Smooth muscle cell of the brain vasculature (primary cell): ENCODE data around the gene GRM4.

ENCODE experiments used
- DNase-seq: peaks from one replicate; pipeline ENCODE4 v3.0.0-alpha.2; 2012; ENCODE audit warnings: low read depth, low spot score

GRM4 gene

DNA sequence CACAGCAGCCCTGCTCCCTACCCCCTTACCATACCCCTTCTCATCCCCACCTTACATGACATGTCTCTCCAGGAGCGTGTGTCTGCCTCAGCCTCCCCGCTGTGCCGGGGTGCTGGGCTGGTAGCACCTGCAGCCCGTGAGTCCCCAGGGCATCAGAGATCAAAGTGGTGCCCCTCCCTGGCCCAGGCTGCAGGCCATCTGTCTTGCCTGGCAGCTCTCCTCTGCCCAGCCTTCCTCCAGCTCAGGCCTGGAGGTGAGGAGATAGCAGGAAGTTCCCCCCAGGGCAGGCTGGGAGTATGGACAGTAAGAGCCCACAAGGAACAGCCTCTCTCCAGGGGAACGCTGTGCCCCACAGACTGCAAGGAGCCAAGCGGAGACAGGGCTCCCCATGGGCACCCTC is 35.3 kb downstream of the GRM4 start:
- no peak for DNase-seq

DNA sequence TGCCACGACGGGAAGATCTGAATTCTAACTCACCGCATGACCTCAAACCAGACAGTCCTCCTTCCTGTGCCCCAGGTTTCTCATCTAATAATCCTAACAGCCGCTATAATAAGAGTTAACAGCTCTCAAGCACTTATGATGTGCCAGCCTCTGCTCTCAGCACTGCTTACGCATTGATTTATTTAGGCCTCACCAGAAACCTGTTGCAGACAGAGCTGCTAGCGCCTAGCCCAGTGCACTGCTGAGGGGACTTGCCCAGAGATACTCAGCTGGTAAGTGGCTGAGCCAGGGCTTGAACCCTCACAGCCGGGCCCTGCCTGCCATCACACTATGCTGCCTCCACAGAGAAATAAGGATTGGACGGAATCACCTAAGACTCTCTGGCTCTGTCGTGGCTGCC is 37.7 kb downstream of the GRM4 start:
- DNase-seq, result no peak

DNA sequence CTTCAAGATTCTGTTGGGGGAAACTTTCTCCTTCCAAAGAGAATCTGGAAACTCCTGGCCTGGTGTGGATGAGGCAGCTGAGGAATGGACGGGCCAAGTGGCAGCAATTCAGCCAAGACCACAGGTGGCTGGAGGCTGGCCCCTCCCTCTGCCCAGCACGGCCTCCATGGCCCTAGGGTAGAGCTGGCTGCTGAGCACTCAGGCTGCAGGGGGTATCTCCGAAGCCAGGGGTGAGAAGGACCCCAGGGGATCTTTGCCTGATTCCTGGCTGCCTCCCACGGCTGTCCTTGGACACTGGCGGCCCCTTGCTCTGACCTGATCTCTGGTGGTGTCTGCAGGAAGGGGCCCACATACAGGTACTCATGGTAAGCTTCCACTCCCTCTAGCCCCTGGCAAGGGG is 39.0 kb downstream of the GRM4 start:
- DNase-seq, result no peak

DNA sequence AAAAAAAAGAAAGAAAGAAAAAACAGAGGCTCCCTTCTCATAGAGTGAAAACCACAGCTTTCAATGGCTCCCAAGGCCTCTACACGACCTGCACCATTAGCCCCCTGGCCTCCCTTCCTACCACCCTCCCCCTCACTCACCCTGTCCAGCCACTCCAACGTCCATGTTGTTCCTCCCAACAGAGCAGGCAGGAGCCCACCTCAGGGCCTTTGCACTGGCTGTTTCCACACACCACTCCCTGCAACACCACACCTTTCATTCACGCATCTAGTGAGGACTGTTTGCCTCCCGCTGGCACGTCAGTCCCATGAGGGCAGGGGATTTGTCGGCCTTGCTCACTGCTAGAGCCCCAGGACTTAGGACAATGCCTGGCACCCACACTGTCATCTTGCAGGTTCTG is 39.5 kb downstream of the GRM4 start:
- DNase-seq, result no peak

DNA sequence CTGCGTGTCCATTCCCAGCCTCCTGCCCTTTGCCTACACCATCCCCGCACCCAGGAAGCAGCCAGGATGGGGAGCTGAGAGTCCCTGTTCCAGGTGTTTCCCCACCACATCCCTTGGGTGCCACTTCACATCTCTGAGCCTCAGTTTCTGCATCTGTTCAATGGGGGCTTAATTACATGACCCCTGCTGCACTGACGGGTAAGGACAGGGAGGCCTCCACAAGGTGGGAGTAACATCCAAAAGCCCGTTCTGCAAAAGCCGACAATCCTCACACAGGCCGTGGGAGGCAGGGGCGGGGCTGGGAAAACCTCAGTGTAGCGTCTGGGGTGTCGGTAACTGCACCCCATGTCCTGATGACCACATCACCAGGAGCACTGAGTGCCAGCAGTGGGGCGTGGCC is 41.3 kb downstream of the GRM4 start:
- DNase-seq, result no peak

DNA sequence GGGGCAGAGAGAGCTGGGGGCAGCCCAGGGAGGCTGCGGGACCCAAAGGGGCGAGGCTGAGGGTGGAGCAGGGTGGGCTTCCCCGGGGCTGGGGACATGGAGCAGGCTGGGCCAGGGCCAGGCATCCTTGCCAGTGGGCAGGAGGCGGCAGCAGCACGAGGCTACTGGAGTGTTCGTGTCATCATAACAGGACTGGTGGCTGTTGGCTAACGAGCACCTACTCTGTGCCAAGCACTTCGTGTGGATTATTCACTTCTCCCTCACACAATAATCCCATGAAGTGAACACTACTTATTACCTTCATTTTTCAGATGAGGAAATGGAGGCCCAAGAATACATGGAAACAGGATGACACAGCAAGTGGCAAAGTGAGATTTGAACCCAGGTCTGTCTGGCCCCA is 41.7 kb downstream of the GRM4 start:
- no peak for DNase-seq

DNA sequence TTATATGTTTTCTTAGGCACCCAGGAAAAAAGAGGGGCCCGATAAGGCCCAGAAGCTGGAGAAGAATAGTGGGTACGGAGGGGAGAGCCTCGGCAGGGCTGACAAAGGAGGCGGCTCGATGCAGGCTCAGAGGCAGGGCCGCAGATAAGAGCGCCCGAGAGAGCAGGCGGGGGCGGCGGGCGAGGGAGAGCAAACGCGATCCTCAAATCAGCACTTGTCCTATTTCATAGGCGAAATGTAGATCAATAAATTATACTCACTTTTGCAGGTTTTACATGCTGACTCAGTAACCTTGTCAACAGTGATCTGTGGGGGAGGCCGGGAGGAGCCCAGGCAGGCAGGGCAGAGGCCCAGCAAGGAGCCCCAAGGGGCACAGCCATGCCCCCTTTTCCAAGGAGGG is 42.6 kb downstream of the GRM4 start:
- DNase-seq, result no peak

DNA sequence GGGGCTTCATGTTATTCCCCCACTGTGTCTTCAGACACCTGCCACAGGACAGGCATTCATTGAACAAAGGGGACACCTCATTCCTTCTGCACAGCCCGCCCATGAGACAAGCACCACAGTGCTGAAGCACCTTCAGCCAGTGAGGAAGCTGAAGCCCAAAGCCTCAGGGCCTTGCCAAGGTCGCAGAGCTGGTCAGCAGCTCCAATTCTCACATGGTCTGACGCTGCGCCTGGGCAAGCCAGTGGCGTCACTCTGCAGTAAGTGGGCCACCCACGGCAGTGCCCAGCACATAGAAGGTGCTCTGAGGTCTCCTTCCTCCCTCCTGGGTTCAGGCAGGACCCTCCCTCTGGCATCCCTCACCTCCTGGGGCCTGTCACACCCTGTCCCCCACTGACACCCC is 43.2 kb downstream of the GRM4 start:
- DNase-seq, result no peak

DNA sequence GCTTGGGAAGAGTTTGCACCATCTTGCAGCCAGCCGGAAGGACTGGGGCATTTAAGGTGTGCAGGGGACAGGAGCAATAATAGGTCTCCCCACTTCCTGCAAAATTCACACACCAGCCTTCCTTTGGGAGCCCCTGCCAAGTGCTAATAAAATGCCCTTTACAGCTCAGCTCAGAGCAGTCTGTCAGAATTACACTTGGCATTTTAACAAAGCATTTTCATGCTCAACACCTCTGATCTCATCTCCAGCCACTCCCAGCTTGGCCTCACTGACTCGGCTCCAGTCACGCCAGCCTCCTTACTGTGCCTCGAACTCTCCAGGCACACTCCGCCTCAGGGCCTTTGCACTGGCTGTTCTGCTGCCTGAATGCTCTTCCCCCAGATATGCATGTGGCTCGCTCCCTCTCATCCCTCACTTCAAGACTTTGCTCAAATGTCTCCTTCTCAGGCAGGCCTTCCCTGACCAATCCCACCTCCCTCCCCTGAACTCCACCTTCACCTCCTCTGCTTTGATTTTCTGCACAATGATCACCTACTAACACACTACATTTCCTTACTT is 43.7 kb downstream of the GRM4 start:
- no peak for DNase-seq

DNA sequence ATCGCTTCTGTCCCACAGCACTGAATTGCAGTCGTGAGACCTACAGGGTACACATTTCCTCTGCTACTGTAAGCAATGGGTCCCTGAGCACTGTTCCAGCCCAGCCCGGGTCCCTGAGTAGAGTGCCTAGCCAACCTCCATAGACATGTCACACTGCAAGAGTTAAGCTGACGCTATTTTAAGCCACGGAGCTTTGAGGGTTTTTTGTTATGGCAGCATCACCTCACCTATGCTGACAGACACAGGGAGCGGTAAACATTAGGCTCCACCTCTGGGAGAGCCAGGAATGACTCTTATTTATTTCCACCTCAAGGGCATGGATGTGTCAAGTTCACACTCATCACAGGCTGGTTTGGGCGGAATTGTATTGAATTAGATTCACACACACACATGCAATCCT is 45.1 kb downstream of the GRM4 start:
- no peak for DNase-seq

DNA sequence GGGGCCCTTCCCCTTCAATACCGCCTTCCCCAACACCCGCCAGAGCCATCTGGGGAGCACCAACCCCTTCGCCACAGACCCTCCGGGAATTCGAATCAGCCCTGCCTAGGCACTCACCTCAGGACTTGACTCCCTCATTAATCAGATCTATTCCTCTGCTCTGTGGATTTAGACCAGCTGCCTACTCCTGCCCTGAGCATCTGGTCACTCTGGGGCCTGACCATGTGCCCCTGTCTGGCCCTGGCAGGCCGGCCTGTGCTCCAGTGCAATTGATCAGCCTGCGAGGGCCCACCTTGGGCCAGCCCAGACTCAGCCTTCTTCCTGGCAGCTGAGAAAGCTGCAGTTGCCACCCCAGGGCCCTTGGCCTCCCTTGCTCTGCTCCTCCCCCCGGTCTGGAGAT is 46.0 kb downstream of the GRM4 start:
- no peak for DNase-seq

DNA sequence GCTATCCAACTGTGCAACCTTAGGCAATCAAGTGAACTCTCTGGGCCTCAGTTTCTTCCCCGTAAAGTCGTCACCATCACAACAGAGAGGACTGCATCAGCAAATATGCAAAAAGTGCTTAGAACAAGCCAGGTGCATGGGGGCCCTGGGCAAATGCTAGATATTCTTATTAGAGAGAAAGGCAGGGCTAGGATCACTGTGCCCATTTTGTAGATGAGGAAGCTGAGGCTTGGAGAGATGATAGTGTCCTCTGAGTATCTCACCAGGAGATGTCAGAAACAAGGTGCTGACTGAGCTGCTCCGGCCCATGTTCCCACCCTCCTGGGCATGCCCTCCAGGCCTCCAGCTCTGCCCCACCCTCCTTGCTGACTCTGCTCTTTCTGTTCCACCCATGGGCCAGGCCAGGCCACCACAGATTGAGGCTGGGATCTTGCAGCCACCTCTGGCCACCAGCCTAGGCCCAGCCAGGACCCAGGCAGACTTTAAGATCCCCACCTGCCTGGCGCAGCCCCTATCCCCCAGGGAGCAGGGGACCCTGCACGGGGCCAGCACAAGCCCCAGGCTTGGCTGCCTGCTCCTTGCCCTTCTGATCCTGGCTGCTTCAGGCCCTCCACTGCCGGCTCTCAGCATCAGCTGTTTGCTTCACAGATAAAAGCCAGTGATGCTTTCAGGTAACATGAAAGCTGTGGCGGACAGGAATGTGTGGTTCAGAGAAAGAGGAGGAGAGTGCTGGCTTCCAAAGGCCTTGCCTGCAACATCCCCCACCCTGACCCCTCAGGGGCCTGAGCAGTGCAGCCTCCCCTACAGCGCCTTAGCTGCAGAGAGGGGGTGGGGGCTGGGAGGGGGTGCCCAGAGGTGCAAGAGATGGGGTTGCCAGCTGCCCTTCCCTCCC is 47.6 kb downstream of the GRM4 start:
- DNase-seq, result no peak

DNA sequence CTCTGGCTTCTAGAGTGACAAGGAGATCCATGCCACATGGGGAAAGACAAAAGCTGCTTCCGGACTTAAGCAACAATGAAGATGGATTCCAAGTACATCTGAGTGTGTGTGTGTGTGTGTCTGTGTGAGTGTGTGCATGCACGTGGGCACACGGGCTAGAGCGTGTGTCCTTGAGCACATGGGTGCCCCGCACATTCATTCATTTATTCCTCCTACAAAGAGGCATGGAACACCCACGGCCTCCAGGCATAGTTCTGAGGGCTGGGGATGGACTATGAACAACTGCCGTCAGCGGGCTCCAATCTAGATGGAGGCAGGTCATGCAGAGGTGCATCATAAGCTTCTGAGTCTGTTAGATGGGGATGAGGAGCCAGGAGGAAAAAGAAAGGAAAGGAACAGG is 49.1 kb downstream of the GRM4 start:
- no peak for DNase-seq

DNA sequence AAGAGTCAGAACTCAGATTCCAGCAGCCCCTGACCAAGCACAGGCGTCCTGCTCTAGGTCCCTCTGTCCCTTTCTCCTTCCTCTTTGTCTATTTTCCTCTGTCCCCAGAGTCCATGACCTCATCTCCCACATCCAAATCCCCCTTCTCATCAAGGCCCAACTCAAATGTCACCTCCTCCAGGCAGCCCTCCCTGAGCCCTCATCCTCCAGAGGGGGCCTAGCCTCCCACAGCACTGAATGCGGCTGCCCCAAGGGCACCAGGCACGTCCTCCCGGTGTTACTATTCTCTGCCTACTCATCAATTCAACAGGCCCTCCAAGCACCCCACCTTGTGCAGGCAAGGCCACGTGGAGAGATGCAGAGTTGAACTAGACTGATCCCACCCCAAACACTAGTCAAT is 49.7 kb downstream of the GRM4 start:
- DNase-seq, result no peak

DNA sequence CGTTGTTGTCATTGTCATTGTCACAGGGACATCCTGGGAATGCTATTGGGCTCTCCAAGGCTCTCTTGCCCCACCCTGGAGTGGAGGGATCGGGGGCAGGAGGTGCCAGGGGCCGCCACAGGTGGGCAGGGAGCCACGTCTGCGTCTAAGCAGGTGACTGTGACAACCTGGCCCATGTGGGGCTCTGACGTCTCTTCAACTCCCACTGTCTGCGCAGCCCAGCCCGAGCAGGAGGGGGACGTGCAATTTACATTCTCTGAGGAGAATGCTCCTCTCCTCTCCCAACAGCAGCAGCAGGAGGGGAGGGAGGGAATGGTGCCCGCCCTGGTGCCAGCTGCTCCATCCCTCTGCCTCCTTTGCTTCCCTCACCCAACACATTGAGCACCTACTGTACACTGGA is 50.1 kb downstream of the GRM4 start:
- no peak for DNase-seq

DNA sequence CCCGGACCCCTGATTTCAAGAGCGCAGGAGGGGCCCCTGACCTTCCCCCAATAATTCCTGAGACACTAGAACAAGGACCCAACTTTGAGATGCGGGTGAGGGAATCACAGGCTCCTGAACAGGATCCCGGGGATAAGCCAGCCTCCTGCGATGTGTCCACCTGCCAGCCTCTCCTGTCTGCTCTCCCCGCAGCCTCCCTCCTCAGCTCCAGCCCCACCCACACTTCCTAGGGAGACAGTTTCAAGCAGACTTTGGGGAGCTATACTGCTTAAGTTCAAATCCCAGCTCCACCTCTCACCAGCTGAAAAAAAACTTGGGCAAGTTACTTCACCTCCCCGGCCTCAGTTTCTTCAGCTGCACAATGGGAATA is 50.8 kb downstream of the GRM4 start:
- no peak for DNase-seq

DNA sequence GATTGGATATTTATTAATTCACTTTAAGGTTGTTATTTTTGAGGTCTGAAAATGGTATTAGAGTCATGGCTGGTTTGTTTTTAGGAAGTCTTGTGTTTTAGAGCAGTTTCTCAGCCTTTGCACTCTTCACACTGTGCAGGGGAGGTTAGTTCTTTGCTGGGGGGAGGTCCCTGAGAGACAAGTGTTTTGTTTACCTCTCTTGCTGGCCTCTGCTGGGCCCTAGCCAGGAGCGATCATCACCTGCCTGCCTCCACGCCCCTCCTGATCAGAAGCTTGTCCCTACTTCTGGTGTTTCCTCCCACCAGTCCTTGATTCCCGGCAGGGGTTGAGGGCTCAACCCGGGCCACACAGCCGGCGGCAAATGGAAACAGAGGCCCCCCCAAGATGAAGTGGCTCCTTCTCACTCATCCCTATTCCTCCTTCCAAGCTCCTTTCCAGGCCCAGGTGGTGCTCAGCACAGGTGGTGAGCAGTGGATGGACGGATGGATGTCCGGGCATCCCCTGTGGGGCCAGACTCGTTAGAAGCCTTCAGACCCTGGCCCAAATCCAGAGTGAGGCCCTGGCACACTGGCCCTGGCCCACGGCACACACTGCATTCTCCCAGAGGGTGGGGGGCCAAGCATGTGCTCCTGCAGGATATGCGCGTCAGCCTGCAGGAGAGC is 51.3 kb downstream of the GRM4 start:
- no peak for DNase-seq

DNA sequence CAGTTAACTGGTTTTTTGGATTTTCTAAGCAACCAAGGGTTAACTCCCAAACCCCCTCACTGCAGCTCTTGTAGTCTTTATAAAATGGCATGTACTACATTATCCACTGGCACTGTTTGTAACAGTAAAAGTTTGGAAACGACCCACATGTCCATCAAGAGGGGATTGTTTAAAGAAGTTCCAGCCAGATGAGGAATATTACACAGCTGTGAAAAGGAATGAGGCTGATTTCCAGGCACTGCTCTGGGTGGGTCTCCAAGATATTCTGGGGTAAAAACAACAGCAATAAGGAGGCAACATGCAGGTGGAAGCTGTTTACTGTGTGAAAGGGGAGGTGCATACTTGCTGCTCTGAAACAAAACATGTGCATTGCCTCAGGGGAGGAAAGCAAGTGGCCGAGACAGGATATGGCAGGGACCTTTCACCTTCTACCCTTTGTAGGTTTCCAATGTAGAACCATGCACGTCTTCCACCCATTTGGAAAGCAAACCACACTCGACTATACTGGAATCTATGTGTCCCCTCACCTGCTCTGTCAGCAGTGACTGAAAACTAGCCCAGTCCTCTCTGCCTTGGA is 51.9 kb downstream of the GRM4 start:
- DNase-seq, result no peak

DNA sequence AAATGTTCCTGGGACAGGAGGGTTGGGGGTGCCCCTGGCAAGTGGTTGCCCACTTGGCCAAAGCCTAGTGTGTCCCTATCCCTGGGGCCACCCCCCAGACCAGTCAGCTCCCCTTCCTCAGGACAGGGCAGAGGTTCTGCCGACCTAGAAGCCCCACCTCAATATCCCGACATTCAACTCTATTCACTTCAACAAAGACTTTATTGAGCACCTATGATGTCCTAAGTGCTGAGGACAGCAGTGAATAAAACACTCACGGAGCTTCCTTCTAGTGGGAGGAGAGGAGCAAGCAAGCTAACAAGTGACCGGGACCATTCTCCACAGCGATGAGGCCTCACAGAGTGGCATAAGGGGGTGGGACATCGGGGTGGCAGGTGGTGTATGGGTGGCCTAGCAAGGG is 52.7 kb downstream of the GRM4 start:
- DNase-seq, result no peak

DNA sequence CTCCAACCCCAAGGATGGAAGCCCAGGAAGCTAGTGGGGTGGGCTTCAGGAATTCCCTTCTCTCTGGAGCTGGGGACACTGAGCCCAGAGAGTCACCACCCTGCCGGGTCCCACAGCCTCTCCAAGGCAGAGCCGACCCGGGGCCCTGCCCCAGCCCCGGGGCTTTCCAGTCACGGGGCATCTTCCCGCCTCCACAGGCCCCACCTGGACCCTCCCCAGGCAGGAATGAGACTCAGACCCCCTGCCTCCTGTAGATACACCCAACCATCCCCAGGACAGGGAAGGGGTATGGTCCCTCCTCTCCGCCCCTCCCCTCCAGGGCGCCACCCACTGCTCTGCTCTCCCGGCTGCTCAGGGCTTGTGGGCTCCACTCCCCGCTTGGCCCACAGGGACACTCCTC is 53.3 kb downstream of the GRM4 start:
- no peak for DNase-seq

DNA sequence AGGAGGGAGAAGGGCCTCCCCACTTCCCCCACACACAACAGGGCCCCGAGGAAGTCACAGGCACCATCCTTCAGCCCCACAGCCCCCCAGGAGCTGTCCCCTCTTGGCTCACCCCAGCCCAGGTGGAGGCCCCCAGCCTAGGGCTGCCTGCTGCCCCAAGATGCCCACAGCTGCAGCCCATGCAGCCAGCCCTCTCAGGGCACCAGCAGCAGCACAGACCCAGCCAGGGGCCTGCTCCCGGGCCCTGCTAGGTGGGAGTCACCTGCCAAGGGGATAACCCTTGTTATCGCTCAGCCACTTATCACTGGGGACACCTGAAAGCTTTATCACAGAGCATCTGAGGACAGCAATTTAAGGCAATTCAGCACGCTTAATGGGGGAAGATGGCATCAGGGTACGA is 55.0 kb downstream of the GRM4 start:
- DNase-seq, result no peak

DNA sequence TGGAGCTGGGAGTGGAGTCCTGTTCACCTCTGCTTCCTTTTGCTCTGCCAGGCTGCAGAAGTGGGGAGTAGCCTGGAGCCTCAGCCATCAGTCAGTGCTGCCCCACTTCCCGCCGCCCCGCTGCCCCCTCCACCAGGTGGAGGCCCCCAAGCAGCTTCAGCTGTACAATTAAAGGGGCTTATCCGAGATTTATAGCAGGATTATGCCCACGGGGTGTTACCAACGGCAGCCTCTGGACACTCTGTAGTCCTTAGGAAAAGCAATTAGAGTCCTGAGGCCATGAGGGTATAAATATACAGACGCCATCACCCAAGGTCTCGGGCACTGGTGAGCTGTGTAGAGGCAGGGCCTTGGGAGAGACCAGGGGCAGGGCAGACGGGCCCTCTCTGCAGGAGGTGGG is 55.4 kb downstream of the GRM4 start:
- no peak for DNase-seq

DNA sequence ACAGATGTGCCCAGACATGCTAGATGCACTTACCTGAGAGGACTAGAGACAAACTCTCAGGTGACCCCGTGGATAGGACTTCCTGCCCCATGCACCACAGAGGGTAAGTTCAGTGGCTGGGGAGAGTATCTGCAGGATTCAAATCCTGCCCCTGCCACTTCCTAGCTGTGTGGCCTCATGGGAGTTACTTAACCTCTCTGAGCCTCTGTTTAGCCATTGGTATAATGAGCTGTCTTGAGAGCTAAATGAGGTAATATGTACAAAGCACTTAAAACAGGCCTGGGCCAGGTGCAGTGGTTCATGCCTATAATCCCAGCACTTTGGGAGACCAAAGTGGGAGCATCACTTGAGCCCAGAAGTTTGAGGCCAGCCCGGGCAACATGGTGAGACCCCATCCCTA is 59.3 kb downstream of the GRM4 start:
- no peak for DNase-seq
